Transverse colon (tissue), 4 donors: ENCODE measurements around the gene OSBPL2.
A peak's percentile ranks its signal among the peaks of the same experiment; 100 is the strongest.

ENCODE experiments used
- EP300 ChIP-seq: sonication (generic); formaldehyde crosslinking; IDR thresholded peaks from one replicate; pipeline ENCODE4 v1.6.1; 2017; ENCODE audit warnings: antibody characterized with exemption, low read depth
- POLR2A ChIP-seq: fragments of 450-650 bp; IDR thresholded peaks from one replicate; pipeline ENCODE4 v1.6.1; 2016; ENCODE audit warnings: antibody characterized with exemption, mild to moderate bottlenecking, moderate library complexity
- POLR2AphosphoS5 ChIP-seq, 3 donors: sonication (generic); formaldehyde crosslinking; IDR thresholded peaks; one replicate each; pipeline ENCODE4 v1.6.1; 2016; ENCODE audit warnings: antibody characterized with exemption in 3 of 3
- TF ChIP-seq, protein P1 (sequence below), 5 experiments: fragments of 200-600 bp in 3 of 5; fragments of 450-650 bp in 2 of 5; sonication (generic) in 3 of 5; IDR thresholded peaks; 1 replicate in 2 of 5; 2 replicates in 3 of 5; pipeline ENCODE4 v1.5.1; 2016 to 2017; ENCODE audit warnings: antibody characterized with exemption in 5 of 5, inconsistent platforms in 3 of 5, mild to moderate bottlenecking in 2 of 5, moderate library complexity in 1 of 5

DNA sequence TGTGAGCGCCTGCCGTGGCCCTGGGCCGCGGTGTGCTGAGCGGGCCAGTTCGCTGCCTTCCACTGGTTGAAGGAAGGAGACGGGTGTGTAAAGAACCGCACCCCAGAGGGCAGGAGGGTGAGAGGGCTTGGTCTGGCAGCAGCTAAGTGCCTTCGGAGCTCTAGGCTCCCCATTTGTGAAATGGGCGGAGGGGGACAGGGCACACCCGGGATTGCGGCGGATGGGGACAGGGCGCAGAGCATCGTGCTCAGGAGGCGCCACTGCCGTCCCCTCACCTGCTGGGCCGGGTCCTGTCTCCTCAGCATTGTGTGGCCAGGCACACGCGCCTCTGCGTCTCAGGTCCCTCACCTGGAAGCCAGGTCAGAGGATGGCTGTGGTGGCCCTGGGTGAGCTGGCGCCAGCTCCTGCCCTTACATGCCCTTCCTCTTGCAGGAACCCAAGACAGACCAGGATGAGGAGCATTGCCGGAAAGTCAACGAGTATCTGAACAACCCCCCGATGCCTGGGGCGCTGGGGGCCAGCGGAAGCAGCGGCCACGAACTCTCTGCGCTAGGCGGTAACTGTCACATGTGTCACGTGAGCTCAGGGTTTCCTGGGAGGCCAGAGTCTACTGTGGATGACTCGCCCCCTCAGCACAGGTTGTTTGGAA is 67.6 kb downstream of the OSBPL2 start:
- TF ChIP-seq POLR2AphosphoS5 (IDR thresholded peaks at IDR 0.05), result peak in 1 of 3 donors; percentile 14
- TF ChIP-seq, protein P1, sequence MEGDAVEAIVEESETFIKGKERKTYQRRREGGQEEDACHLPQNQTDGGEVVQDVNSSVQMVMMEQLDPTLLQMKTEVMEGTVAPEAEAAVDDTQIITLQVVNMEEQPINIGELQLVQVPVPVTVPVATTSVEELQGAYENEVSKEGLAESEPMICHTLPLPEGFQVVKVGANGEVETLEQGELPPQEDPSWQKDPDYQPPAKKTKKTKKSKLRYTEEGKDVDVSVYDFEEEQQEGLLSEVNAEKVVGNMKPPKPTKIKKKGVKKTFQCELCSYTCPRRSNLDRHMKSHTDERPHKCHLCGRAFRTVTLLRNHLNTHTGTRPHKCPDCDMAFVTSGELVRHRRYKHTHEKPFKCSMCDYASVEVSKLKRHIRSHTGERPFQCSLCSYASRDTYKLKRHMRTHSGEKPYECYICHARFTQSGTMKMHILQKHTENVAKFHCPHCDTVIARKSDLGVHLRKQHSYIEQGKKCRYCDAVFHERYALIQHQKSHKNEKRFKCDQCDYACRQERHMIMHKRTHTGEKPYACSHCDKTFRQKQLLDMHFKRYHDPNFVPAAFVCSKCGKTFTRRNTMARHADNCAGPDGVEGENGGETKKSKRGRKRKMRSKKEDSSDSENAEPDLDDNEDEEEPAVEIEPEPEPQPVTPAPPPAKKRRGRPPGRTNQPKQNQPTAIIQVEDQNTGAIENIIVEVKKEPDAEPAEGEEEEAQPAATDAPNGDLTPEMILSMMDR (IDR thresholded peaks at IDR 0.05), result no peak
- TF ChIP-seq POLR2A, result no peak
- no peak for TF ChIP-seq EP300
